A549 (cell line): ENCODE results near the gene RPS21.

ENCODE experiments used
- CHD2 ChIP-seq: fragments of 150-350 bp; IDR thresholded peaks from 2 replicates; pipeline ENCODE4 v1.6.1; 2014; ENCODE audit warnings: low read length; ENCODE audit not compliant: partially characterized antibody
- EP300 ChIP-seq, 2 experiments: fragments of >200 bp; sonication (Bioruptor Twin); formaldehyde crosslinking; IDR thresholded peaks; 2 replicates in 1 of 2; 3 replicates in 1 of 2; pipeline ENCODE4 v1.6.1; 2016 to 2017
- JUN ChIP-seq, 2 experiments: fragments of >200 bp; sonication (Bioruptor Twin); formaldehyde crosslinking; IDR thresholded peaks; 2 replicates in 1 of 2; 3 replicates in 1 of 2; pipeline ENCODE4 v1.6.1; 2016 to 2017
- JUNB ChIP-seq: fragments of >200 bp; sonication (Bioruptor Twin); formaldehyde crosslinking; IDR thresholded peaks from 2 replicates; pipeline ENCODE4 v1.6.1; 2016
- KDM5A ChIP-seq: fragments of 200-600 bp; sonication (generic); IDR thresholded peaks from 2 replicates; pipeline ENCODE4 v1.6.1; 2016; ENCODE audit warnings: antibody characterized with exemption, mild to moderate bottlenecking
- MAZ ChIP-seq: fragments of 150-350 bp; IDR thresholded peaks from 2 replicates; pipeline ENCODE4 v1.6.1; 2014; ENCODE audit warnings: antibody characterized with exemption, low read depth, low read length, borderline replicate concordance
- RAD21 ChIP-seq, 2 experiments: fragments of >200 bp in 1 of 2; sonication (Bioruptor Twin) in 1 of 2; formaldehyde crosslinking in 1 of 2; IDR thresholded peaks in 1 of 2; conservative IDR thresholded peaks in 1 of 2; 2 replicates in 1 of 2; 3 replicates in 1 of 2; pipeline ENCODE4 v1.6.1; 2012 to 2018; ENCODE audit warnings: inconsistent platforms in 1 of 2
- REST ChIP-seq: fragments of 200-600 bp; sonication (generic); IDR thresholded peaks from 2 replicates; pipeline ENCODE4 v1.6.1; 2016; ENCODE audit warnings: antibody characterized with exemption, mild to moderate bottlenecking, moderate library complexity
- RNF2 ChIP-seq: fragments of 200-600 bp; sonication (generic); IDR thresholded peaks from 2 replicates; pipeline ENCODE4 v1.6.1; 2016; ENCODE audit warnings: low read depth, mild to moderate bottlenecking, antibody characterized with exemption, moderate library complexity, borderline replicate concordance
- SMC3 ChIP-seq: fragments of >200 bp; sonication (Bioruptor Twin); formaldehyde crosslinking; IDR thresholded peaks from 3 replicates; pipeline ENCODE4 v1.6.1; 2018; ENCODE audit warnings: inconsistent platforms
- SREBF2 ChIP-seq: fragments of 450-650 bp; IDR thresholded peaks from 2 replicates; pipeline ENCODE4 v1.6.1; 2014; ENCODE audit warnings: mild to moderate bottlenecking, moderate library complexity
- TF ChIP-seq, protein P1 (sequence below): fragments of >200 bp; sonication (Bioruptor Twin); formaldehyde crosslinking; IDR thresholded peaks from 3 replicates; pipeline ENCODE4 v1.5.1; 2016
- TF ChIP-seq, protein P2 (sequence below): IDR thresholded peaks from 2 replicates; pipeline ENCODE4 v1.6.1; 2012
- TF ChIP-seq, protein P3 (sequence below): fragments of 150-350 bp; IDR thresholded peaks from 2 replicates; pipeline ENCODE4 v1.6.1; 2014; ENCODE audit warnings: low read depth, mild to moderate bottlenecking, low read length

GRCh38 chr20:62433658-62434497, 47.0 kb downstream of the RPS21 start:
- TF ChIP-seq, protein P1, sequence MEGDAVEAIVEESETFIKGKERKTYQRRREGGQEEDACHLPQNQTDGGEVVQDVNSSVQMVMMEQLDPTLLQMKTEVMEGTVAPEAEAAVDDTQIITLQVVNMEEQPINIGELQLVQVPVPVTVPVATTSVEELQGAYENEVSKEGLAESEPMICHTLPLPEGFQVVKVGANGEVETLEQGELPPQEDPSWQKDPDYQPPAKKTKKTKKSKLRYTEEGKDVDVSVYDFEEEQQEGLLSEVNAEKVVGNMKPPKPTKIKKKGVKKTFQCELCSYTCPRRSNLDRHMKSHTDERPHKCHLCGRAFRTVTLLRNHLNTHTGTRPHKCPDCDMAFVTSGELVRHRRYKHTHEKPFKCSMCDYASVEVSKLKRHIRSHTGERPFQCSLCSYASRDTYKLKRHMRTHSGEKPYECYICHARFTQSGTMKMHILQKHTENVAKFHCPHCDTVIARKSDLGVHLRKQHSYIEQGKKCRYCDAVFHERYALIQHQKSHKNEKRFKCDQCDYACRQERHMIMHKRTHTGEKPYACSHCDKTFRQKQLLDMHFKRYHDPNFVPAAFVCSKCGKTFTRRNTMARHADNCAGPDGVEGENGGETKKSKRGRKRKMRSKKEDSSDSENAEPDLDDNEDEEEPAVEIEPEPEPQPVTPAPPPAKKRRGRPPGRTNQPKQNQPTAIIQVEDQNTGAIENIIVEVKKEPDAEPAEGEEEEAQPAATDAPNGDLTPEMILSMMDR, result no peak
- TF ChIP-seq JUNB (no peak), JUN (IDR thresholded peaks at IDR 0.05) (no peak), RAD21 (conservative IDR thresholded peaks at IDR 0.05 in 1 of 2, IDR thresholded peaks at IDR 0.05 in 1 of 2) (no peak), EP300 (IDR thresholded peaks at IDR 0.05) (no peak), SMC3 (no peak), SREBF2 (no peak), MAZ (no peak), REST (no peak), RNF2 (no peak), CHD2 (no peak), KDM5A (no peak)
- TF ChIP-seq, protein P2, sequence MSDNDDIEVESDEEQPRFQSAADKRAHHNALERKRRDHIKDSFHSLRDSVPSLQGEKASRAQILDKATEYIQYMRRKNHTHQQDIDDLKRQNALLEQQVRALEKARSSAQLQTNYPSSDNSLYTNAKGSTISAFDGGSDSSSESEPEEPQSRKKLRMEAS, result no peak
- TF ChIP-seq, protein P3, sequence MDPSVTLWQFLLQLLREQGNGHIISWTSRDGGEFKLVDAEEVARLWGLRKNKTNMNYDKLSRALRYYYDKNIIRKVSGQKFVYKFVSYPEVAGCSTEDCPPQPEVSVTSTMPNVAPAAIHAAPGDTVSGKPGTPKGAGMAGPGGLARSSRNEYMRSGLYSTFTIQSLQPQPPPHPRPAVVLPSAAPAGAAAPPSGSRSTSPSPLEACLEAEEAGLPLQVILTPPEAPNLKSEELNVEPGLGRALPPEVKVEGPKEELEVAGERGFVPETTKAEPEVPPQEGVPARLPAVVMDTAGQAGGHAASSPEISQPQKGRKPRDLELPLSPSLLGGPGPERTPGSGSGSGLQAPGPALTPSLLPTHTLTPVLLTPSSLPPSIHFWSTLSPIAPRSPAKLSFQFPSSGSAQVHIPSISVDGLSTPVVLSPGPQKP, result no peak
